GM12878 (cell line): ENCODE measurements around the gene IFIT3. TPM values are rescaled to one million over a fixed set of nuclear protein-coding genes. Genes with fewer than 3 reads are reported as not detected.

ENCODE experiments used
- ATAC-seq: fragments of 200-7000 bp; cut with Tn5 transposase; 3 replicates; pipeline ENCODE4 v1.9.1; 2020; ENCODE audit warnings: mild to moderate bottlenecking, moderate library complexity
- BruUV-seq: library from RNA; stranded (reverse); fragments of 400-500 nt; replicated peaks from 2 replicates; lab custom pipeline; 2021; lab: Mats Ljungman, UMichigan
- CTCF ChIA-PET: fragments of 300-600 bp; sonication (Branson Sonifier 250); formaldehyde crosslinking; extraction: SDS; loops from one replicate; lab custom pipeline; 2021; ENCODE audit warnings: inconsistent platforms; lab: Yijun Ruan, JAX
- POLR2A ChIA-PET: fragments of 350-600 bp; formaldehyde crosslinking; extraction: SDS; loops from one replicate; lab custom pipeline; 2021; ENCODE audit warnings: inconsistent platforms; lab: Charles Lee
- RAD21 ChIA-PET: fragments of 300-600 bp; sonication (Branson Sonifier 250); formaldehyde crosslinking; loops from one replicate; lab custom pipeline; 2023; ENCODE audit warnings: antibody characterized with exemption; ENCODE audit not compliant: unreplicated experiment; lab: Charles Lee
- SMC1A ChIA-PET: fragments of 300-600 bp; sonication (Branson Sonifier 250); formaldehyde crosslinking; loops from one replicate; lab custom pipeline; 2023; ENCODE audit not compliant: unreplicated experiment, uncharacterized antibody; lab: Charles Lee
- DNase-seq: peaks from one replicate; pipeline ENCODE4 v3.0.0-alpha.2; 2011; ENCODE audit warnings: low read depth, low spot score
- FAIRE-seq: peaks from 3 replicates; lab custom pipeline; 2011; peaks lifted over from hg19 to GRCh38; lab: Jason Lieb, UNC
- H2AFZ ChIP-seq: 2 replicates; pipeline ENCODE4 v1.6.0; 2011; ENCODE audit warnings: low read depth, low read length, control low read depth; ENCODE audit not compliant: control insufficient read depth
- H3K27ac ChIP-seq: 2 replicates; pipeline ENCODE4 v1.5.1; 2011; ENCODE audit warnings: control low read depth; ENCODE audit not compliant: control insufficient read depth, insufficient read depth
- H3K27me3 ChIP-seq, 2 experiments: replicated peaks in 1 of 2; 2 replicates each; pipeline versions ENCODE4 v1.6.0 to v1.6.1; 2011; ENCODE audit warnings: low read length in 1 of 2; ENCODE audit not compliant: control insufficient read depth in 2 of 2, insufficient read depth in 2 of 2
- H3K36me3 ChIP-seq, 2 experiments: 2 replicates each; pipeline ENCODE4 v1.5.1; 2011; ENCODE audit warnings: low read length in 1 of 2; ENCODE audit not compliant: control insufficient read depth in 2 of 2, insufficient read depth in 2 of 2
- H3K4me1 ChIP-seq: 2 replicates; pipeline ENCODE4 v1.6.1; 2011; ENCODE audit warnings: mild to moderate bottlenecking, low read length, moderate library complexity, mixed read lengths; ENCODE audit not compliant: control insufficient read depth, insufficient read depth
- H3K4me2 ChIP-seq: 2 replicates; pipeline ENCODE4 v1.6.0; 2011; ENCODE audit warnings: control low read depth; ENCODE audit not compliant: control insufficient read depth, insufficient read depth
- H3K4me3 ChIP-seq: fragments of 200-600 bp; sonication (generic); 2 replicates; pipeline ENCODE4 v1.5.1; 2016
- H3K79me2 ChIP-seq: 2 replicates; pipeline ENCODE4 v1.6.0; 2011; ENCODE audit warnings: low read length; ENCODE audit not compliant: control insufficient read depth, insufficient read depth
- H3K9ac ChIP-seq: 2 replicates; pipeline ENCODE4 v1.8.0; 2011; ENCODE audit warnings: low read length, control low read depth, mixed read lengths; ENCODE audit not compliant: control insufficient read depth, insufficient read depth
- H3K9me3 ChIP-seq: replicated peaks from 3 replicates; pipeline ENCODE4 v1.5.1; 2011; ENCODE audit warnings: mild to moderate bottlenecking, low read length; ENCODE audit not compliant: control insufficient read depth, insufficient read depth
- H4K20me1 ChIP-seq: 2 replicates; pipeline ENCODE4 v1.6.0; 2011; ENCODE audit not compliant: control insufficient read depth, insufficient read depth
- BACH1 ChIP-seq: fragments of 450-650 bp; IDR thresholded peaks from 2 replicates; pipeline ENCODE4 v1.6.1; 2017; ENCODE audit warnings: mild to moderate bottlenecking, borderline replicate concordance
- BHLHE40 ChIP-seq, 2 experiments: fragments of 450-650 bp in 1 of 2; IDR thresholded peaks; 2 replicates each; pipeline ENCODE4 v1.6.1; 2011 to 2017; ENCODE audit warnings: low read depth in 2 of 2, borderline replicate concordance in 1 of 2, improper control_type of control experiment in 1 of 2, low read length in 1 of 2, mild to moderate bottlenecking in 1 of 2
- BMI1 ChIP-seq: fragments of 450-650 bp; IDR thresholded peaks from 2 replicates; pipeline ENCODE4 v1.6.1; 2016; ENCODE audit warnings: mild to moderate bottlenecking, moderate library complexity, borderline replicate concordance
- E2F4 ChIP-seq: IDR thresholded peaks from 2 replicates; pipeline ENCODE4 v1.6.1; 2012; ENCODE audit warnings: low read depth, low read length, improper control_type of control experiment
- EGR1 ChIP-seq, 2 experiments: IDR thresholded peaks; 1 replicate in 1 of 2; 2 replicates in 1 of 2; pipeline ENCODE4 v1.6.1; 2011 to 2012; ENCODE audit warnings: low read depth in 2 of 2, low read length in 2 of 2, borderline replicate concordance in 1 of 2, mild to moderate bottlenecking in 1 of 2, moderate library complexity in 1 of 2
- ESRRA ChIP-seq: IDR thresholded peaks from 2 replicates; pipeline ENCODE4 v1.6.1; 2012; ENCODE audit warnings: mild to moderate bottlenecking, low read length, improper control_type of control experiment
- FOS ChIP-seq: IDR thresholded peaks from 3 replicates; pipeline ENCODE4 v1.6.1; 2011; ENCODE audit warnings: borderline replicate concordance; ENCODE audit not compliant: insufficient read length; ENCODE audit errors: extremely low read depth
- IKZF2 ChIP-seq, 2 experiments: fragments of 450-650 bp; IDR thresholded peaks; 2 replicates each; pipeline ENCODE4 v1.6.1; 2017; ENCODE audit warnings: mild to moderate bottlenecking in 2 of 2, moderate library complexity in 2 of 2
- IRF5 ChIP-seq: fragments of 450-650 bp; IDR thresholded peaks from 2 replicates; pipeline ENCODE4 v1.6.1; 2017; ENCODE audit warnings: borderline replicate concordance
- PRDM15 ChIP-seq: fragments of 450-650 bp; formaldehyde crosslinking; IDR thresholded peaks from 2 replicates; pipeline ENCODE4 v1.4.0; 2020; ENCODE audit warnings: mild to moderate bottlenecking, moderate library complexity
- RB1 ChIP-seq: fragments of 450-650 bp; formaldehyde crosslinking; IDR thresholded peaks from 2 replicates; pipeline ENCODE4 v1.6.1; 2017; ENCODE audit warnings: mild to moderate bottlenecking, borderline replicate concordance
- SIX5 ChIP-seq: IDR thresholded peaks from 2 replicates; pipeline ENCODE4 v1.6.1; 2011; ENCODE audit warnings: mild to moderate bottlenecking, low read depth, low read length, moderate library complexity; ENCODE audit not compliant: severe bottlenecking
- TCF12 ChIP-seq: IDR thresholded peaks from 2 replicates; pipeline ENCODE4 v1.6.1; 2011; ENCODE audit warnings: low read depth, mild to moderate bottlenecking, low read length
- YBX1 ChIP-seq: fragments of 450-650 bp; IDR thresholded peaks from 2 replicates; pipeline ENCODE4 v1.6.1; 2016; ENCODE audit warnings: antibody characterized with exemption
- WGBS: methylation state at CpG from one replicate; pipeline ENCODE4 v1.1.6; 2016; ENCODE audit warnings: low lambda C conversion rate; ENCODE audit not compliant: insufficient replicate concordance, insufficient coverage; ENCODE audit errors: missing lambda C conversion rate; 5-methylcytosine and 5-hydroxymethylcytosine counted together
- in situ Hi-C: fragments of 300-500 bp; cut with MboI; formaldehyde crosslinking; loops from 9 replicates; pipeline ENCODE4 v1.14.3; 2018; ENCODE audit warnings: mixed read lengths
- intact Hi-C: fragments of 100-400 bp; cut with micrococcal nuclease; formaldehyde crosslinking; loops from one replicate; pipeline ENCODE4 v1.14.2; 2022; ENCODE audit not compliant: unreplicated experiment
- polyA plus RNA-seq, 11 experiments: library from polyadenylated mRNA; depleted of rRNA in 4 of 11; unstranded in 6 of 11; stranded (reverse) in 5 of 11; fragments of >200 nt; fragmentation: Nextera tagmentation in 4 of 11; fragmentation: Illumina TruSeq in 1 of 11; extraction: Ambion mirVana in 4 of 11; extraction: Trizol in 1 of 11; gene quantifications; 1 replicate in 1 of 11; 2 replicates in 10 of 11; pipeline versions ENCODE4 v1.2.1 to v1.2.3, GENCODE V29; 2011 to 2016; ENCODE audit warnings: inconsistent platforms in 2 of 11, missing spikeins in 2 of 11, low read depth in 1 of 11
- total RNA-seq, 4 experiments: library from RNA; depleted of rRNA in 3 of 4; stranded (reverse); fragments of >200 nt in 3 of 4; fragmentation: Illumina TruSeq in 1 of 4; extraction: Trizol in 1 of 4; gene quantifications; 2 replicates each; pipeline versions ENCODE4 v1.2.1 to v1.2.3, GENCODE V29; 2013 to 2021

The IFIT3 gene
- total and polyA plus RNA-seq, 10 of the 15 experiments (the other 5 are each of a cell fraction or from before 2014, with no cell fraction given), result 27.0 to 70.2 (median 51.1) TPM

GRCh38 chr10:89281606-89282395 is 46.0 kb upstream of the IFIT3 start:
- BruUV-seq, result no TSS peak
- SMC1A ChIA-PET, result interaction anchor here (1.3 kb wide), 1 partner anchor 9 kb away, joined by 3 read pairs; no protein-coding TSS in a partner anchor
- ATAC-seq, result no peak

More at GRCh38 chr10:89281606-89282395, 46.0 kb upstream of the IFIT3 start:
- ChIA-PET RAD21 (no interaction called here), POLR2A (no interaction called here), CTCF (interaction anchor here (2.4 kb wide), 1 partner anchor 87 kb away, joined by 10 read pairs; no protein-coding TSS in a partner anchor)
- no peak overlapping the region for H2AFZ ChIP-seq
- H3K9me3 ChIP-seq, result no peaks in the 10 kb centered on the region
- H3K4me1 ChIP-seq, result no peaks in the 10 kb centered on the region
- intact Hi-C loops (no loop called here), in situ Hi-C loops (no loop called here)
- no peaks in the 10 kb centered on the region for H4K20me1 ChIP-seq
- no peaks in the 10 kb centered on the region for H3K27me3 ChIP-seq
- H3K9ac ChIP-seq, result no peak overlapping the region
- H3K4me3 ChIP-seq, result no peak overlapping the region
- no peak overlapping the region for H3K27ac ChIP-seq
- no peak overlapping the region for H3K4me2 ChIP-seq
- TF ChIP-seq BMI1, result no peak
- TF ChIP-seq EGR1 (IDR thresholded peaks at IDR 0.05; ENCODE audit: borderline replicate concordance in 1 of 2, low read depth in 2 of 2, low read length in 2 of 2), result no peak
- no peak for TF ChIP-seq PRDM15 (CRISPR knock-in tag)
- TF ChIP-seq RB1, result no peak
- TF ChIP-seq IRF5, result no peak
- no peak for TF ChIP-seq SIX5
- no peak for TF ChIP-seq FOS
- no peak for TF ChIP-seq IKZF2 (IDR thresholded peaks at IDR 0.05)
- TF ChIP-seq YBX1, result no peak
- TF ChIP-seq E2F4, result no peak
- no peak for TF ChIP-seq ESRRA
- TF ChIP-seq TCF12, result no peak
- TF ChIP-seq BACH1, result no peak
- no peak for TF ChIP-seq BHLHE40 (IDR thresholded peaks at IDR 0.05; ENCODE audit: borderline replicate concordance in 1 of 2, low read depth in 2 of 2, low read length in 1 of 2)
- WGBS, result 52% methylated on average over 4 of the region's 4 CpGs
- H3K79me2 ChIP-seq, result no peaks in the 10 kb centered on the region
- DNase-seq, result no peak
- no peak for FAIRE-seq
- H3K36me3 ChIP-seq, result no peaks in the 10 kb centered on the region
